GM19397 (cell line): Measurements from ENCODE around the gene SBK2.
"Not testable (repeated sequence)": the region's sequence is repeated elsewhere in the genome, so short reads cannot be mapped to it uniquely, and the experiment has no call there.

ENCODE experiments used
- ATAC-seq: cut with Tn5 transposase; IDR thresholded peaks from one replicate; pipeline ENCODE4 v1.9.1; 2021; ENCODE audit warnings: mild to moderate bottlenecking, moderate library complexity; ENCODE audit not compliant: unreplicated experiment

SBK2 gene

DNA sequence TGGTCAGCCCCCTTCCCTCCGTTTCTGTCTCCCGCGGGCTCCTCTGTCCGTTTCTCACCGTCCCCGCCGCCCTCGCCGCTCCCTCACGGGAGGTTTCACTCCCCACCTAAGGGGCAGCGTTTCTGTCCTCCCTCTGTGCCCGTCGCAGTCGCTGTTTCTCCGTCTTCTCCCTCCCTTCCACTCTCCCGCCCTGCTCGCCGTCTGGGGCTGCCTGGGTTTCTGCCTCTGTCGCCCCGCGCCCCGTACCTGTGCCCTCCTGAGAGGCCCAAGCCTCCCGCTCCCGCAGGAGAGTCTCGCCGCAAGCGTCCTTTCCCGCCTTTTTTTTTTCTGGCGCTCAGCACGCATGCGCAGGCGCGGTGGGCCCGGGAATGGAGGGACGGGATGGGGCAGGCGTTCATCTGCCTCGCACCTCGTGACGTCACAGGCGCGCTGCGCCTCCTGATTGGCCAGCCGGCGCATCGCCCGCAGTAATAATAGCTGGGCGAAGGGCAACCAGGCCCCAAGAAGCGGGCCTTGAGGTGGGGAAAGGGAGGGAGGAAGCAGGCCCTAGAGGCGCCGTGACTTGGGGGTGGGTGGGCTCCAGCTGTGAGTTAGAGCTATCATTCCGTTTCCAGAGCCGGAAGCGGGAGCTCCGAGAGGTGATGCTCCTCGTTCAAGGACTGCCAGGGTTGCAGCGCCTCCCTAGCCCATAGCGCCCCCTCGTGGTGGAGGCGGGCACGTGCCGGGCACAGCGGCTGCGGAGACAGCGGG lies 33.3 kb downstream of the SBK2 start:
- ATAC-seq, result peak; percentile 93

DNA sequence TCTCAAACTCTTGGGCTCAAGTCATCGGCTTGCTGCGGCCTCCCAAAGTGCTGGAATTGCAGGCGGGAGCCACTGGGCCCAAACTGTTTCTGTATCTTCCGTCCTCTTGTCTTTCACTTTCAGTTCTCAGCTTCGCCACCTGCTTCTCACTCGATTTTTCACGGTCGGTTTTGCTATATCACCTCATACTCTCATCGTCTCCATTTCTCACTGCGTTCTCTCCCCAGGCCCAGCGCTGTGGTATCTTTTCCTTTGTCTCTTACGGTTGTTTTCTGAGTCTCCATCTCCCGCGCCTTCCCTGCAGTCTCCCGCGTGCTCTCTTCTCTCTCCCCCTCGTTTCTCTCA lies 33.8 kb downstream of the SBK2 start:
- no peak for ATAC-seq

DNA sequence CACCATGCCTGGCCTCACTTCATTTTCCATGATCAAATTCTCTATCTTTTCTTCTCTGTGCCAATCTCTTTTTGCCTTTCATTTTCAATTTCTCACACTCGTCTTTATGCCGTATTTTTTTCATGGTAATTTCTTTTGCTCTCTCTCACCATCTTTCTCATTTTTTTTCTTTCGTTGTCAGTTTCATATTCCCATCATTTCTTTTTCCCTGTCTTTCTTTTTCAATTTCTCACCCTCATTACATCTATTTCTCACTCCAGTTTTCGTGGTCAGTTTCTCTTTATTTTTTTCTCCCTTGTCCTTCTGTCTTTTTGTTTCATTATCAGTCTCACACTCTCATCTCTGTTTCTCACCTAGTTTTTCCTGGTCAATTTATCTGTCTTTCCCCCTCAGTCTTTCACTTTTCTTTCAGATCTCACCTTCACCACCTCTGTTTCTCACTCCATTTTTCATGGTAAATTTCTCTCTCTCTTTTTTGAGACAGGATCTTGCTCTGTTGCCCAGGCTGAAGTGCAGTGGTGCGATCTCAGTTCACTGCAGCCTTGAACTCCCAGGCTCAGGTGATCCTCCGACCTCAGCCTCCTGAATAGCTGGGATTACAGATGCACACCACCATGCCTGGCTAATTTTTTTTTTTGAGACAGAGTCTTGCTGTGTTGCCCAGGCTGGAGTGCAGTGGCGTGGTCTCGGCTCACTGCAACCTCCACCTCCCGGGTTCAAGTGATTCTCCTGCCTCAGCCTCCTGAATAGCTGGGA lies 34.6 kb downstream of the SBK2 start:
- no peak for ATAC-seq

DNA sequence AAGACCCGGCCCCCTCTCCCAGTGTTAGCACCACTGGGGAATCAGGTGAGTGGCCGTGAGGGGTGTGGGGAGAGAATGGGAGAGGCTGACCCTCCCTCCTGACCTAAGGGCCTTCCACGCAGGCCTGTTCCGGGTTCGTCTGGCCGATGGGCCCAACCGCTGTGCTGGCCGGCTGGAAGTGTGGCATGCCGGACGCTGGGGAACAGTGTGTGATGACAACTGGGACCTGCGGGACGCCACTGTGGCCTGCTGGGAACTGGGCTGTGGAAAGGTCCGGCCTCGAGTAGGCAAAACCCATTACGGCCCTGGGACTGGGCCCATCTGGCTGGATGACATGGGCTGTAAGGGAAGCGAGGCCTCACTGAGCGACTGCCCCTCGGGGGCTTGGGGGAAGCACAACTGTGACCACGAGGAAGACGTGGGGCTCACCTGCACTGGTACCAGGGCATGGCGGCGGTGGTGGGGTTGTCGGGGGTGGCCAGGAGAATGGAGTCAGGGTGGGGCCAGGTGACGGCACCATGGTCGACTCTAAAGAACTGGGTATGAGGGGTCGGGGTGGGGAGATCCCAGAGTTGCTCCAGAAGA lies 36.5 kb downstream of the SBK2 start:
- ATAC-seq, result no peak

DNA sequence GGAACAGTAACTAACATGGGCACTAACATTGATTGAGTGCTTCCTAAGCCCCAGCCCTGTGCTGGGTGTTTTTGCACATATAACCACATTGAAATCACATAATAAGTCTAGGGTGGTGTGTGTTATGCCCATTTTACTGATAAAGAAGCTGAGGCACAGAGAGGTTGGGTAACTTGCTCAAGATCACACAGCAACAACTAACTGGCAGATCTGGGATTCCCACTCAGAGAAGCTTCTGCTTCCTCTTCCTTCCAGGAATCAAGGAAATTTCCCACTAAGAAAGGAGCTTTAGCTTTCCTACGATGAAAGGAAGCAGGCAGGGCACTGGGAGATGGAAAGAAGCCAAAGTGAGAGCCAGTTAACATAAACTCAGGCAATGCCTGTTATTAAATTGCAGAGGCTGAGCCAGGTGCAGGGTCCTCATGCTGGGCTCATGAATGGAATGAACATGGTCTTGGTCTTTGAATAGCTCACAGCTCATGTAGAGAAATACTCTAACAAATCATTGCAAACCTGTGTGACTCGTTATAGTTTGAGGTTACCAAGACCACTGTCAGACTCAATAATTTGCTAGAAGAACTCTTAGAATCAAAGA lies 38.6 kb downstream of the SBK2 start:
- no peak for ATAC-seq

DNA sequence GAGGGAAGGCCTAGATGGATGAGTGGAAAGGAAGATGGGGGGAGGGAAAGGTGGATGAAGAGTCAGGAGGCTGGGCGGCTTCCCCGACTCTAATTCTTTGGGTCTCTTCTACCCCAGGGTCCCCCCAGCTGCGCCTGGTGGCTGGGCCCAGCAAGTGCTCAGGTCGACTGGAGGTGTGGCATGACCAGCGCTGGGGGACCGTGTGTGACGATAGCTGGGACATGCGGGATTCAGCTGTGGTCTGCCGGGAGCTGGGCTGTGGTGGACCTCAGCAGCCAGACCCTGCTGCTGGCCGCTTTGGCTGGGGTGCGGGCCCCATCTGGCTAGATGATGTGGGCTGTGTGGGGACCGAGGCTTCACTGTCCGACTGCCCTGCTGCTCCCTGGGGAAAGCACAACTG lies 39.2 kb downstream of the SBK2 start:
- no peak for ATAC-seq

DNA sequence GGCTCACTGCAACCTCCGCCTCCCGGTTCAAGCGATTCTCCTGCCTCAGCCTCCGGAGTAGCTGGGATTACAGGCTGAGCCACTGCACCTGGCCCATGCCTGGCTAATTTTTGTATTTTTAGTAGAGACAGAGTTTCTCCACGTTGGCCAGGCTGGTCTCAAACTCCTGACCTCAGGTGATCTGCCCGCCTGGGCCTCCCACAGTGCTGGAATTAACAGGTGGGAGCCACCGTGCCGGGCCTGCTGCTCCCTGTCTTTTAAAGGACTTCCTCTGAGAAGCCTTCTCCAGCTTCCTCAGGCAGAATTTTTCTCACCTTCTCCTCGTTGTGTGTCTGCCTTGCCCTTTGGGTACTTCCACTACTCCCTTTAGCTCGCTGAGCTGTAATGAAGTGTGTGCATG lies 40.1 kb downstream of the SBK2 start:
- ATAC-seq, result not testable (repeated sequence)

DNA sequence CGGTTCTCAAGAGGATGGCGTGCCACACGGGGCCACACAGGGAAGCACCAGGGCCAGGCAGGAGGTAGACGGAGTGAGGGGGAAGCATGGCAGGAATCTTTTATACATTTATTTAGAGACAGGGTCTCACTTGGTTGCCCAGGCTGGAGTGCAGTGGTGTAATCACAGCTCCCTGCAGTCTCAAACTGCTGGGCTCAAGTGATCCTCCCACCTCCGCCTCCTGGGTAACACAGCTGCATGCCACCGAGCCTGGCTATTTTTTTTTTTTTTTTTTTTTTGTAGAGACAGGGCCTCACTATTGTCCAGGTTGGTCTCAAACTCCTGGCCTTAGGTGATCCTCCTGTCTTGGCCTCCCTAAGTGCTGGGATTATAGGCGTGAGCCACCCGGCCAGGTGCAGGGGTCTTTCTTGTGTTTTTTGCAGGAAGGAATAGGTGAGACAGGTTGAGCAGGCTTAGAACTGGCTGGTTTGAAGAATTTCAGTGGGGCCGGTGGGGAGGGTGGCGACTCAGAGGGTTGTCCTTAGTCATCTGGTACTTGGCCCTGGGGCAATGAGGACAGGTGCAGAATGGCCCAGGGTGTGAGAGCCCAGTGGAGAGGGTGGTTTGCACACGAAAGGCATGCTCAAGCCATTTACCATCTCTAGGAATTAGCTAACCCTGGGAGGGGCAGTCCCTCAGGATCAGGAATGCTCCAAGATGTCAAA lies 41.1 kb downstream of the SBK2 start:
- no peak for ATAC-seq

DNA sequence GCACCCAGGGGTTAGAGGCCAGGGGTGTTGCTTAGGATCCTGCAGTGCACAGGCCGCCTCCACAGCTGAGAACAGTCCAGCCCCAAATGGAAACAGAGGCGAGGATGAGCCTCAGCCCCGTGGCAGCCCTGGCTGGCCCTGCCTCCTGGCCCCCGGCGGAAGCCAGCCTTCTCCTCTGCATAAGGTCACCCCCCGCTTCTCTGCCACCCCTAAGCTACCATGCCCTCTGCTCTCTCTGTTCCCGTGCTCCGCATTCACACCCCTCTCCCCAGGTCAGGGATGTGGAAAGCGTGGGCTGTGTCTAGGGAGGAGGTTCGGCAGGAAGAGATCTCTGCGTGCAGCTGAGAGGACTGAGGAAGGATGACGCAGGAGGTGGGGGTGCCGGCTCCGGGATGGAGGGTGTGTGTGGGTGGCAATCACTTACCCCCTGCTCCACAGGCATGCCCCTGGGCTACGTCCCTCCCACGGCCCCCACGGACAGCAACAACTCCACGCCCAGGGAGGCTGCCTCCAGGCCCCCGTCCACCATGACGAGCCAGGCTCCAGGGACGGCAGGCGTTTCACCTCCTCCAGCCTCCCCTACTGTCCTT lies 42.7 kb downstream of the SBK2 start:
- no peak for ATAC-seq

DNA sequence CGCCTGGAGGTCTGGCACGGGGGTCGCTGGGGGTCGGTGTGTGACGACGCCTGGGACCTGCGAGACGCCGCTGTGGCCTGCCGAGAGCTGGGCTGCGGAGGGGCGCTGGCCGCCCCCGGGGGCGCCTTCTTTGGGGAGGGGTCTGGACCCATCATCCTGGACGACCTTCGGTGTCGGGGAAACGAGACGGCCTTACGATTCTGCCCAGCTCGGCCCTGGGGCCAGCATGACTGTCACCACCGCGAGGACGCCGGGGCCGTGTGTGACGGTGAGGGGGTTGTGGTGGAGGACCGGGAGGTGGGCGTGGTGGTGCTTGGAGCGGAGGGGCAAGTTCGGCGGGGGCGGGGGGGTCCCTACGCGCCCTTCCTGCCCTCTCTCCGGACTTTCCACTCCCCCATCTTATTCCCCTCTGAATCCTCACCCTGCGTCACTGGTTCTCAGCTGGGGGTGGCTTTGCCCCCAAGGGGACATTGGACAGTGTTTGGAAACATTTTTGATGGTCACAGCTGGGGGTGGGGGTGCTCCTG lies 43.2 kb downstream of the SBK2 start:
- no peak for ATAC-seq

DNA sequence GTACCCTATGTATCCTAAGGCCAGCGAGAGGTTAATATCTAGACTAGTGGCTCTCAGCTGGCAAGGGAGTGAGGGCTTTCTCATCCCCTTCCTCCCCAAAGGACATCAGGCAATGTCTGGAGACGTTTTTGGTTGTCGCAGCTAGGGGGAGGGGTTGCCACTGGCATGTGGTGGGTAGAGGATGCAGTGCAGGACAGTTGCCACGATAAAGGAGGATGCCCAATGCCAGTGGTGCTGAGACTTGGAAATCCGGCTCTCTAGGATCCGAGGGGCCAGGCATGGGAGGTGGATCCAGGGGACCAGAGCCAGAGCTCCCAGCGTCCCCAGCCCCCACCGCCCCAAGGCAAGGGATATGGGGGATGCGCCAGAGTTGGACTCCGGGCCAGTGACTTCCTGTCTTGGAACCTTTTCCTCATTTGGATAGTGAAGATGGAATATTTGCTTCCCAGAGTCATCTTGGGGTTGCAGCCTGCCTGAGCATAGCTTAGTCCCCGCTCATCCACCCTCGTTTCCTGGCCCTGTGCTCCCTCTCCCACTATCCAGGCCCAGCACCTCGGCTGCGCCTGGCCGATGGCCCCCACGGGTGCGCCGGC lies 43.8 kb downstream of the SBK2 start:
- no peak for ATAC-seq

DNA sequence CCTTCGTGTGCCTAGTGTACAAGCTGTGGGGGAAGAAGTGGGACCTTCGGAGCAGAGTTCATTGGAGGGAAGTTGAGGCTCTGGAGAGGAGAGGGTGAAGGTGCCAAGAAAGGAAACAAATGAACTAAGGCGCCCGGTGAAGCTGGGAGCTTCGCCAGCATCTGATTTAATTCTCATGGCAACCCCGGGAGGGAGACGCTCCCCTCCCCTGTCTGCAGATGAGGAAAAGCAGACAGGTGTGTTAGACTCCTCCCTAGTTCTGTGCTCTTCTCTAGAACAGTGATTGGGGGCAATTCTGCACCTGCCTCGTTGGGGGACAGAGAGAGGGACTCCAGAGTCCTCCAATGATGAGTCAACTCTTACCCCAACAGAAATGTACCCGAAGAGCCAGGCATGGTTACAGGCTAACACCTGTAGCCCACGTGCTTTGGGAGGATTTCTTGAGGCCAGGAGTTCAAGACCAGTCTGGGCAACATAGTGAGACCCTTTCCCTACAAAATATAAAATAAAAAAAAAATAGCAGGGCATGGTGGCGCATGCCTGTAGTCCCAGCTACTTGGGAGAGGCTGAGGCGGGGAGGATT lies 44.5 kb downstream of the SBK2 start:
- ATAC-seq, result no peak

DNA sequence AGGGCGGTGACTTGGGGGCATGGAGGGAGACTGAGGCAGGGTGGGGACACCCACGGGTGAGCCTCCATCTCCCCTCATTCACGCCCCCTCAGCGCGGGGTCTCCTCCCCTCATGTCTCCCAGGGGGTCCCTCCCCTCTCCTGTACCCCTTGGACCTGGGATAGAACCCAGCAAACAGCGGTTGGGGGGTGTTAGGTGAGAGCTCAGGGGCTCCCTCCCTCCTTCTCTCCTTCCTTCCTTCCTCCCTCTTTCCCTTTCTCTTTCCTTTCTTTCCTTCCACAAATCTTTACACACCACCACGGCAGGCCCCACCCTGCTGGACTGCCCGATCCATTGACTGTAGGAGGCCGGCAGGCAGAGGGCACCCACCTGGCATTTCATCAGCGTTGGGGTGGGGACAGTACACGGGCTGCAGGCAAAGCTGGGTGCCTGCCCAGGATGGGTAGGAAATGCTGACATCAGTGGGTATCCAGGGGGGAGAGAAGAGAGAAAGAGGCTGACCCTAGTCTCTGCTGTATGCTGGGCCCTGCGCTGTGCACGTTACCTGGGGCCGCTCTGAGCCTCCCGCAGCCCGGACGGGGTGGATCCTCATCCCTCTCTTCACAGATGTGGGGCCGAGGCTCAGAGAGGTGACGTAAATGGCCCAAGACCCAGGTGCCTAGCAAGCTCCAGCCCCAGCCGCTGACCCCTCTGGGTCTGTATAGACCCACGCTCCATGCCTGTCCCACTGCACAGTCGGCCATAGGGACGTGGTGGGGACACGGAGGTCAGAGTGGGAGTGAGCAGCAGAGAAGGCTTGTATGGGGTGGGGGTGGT lies 45.2 kb downstream of the SBK2 start:
- no peak for ATAC-seq

DNA sequence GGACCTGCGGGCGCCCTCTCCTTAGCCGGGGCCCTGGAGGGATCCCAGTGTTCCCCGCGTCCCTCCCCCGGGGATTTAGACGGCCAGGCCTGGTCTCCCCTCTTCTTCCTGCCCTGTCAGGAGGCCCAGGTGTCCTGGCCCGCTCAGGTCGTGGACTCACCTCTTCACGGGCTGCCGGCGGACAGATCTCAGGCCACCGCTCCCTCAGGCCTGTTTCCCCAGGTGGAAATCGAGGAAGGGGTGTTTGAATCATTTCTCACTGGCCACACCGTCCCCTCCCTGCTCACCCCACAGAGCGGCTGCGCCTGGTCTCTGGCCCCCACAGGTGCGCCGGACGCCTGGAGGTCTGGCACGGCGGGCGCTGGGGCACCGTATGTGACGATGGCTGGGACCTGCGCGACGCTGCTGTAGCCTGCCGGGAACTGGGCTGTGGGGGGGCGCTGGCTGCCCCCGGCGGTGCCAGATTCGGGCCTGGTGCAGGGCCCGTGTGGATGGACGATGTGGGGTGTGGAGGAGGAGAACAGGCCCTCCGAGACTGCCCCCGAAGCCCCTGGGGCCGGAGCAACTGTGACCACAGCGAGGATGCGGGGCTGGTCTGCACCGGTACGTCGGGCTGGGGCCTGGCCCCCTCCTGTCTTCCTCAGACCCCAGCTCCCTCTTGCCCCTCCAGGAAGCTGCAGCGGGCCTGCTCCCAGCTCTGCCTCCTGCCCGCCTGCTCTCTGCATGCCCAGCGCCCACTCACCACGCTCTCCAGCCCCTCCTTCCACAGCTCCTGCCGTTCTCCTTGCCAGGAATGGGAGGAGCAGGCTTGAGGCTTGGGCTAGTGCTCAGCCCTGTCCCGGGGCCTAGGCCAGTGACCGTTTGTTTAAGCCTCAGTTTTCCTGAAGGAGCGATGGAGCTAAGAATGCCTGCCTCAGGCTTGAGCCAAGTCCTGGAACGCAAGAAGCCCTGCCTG lies 46.2 kb downstream of the SBK2 start:
- ATAC-seq, result no peak

DNA sequence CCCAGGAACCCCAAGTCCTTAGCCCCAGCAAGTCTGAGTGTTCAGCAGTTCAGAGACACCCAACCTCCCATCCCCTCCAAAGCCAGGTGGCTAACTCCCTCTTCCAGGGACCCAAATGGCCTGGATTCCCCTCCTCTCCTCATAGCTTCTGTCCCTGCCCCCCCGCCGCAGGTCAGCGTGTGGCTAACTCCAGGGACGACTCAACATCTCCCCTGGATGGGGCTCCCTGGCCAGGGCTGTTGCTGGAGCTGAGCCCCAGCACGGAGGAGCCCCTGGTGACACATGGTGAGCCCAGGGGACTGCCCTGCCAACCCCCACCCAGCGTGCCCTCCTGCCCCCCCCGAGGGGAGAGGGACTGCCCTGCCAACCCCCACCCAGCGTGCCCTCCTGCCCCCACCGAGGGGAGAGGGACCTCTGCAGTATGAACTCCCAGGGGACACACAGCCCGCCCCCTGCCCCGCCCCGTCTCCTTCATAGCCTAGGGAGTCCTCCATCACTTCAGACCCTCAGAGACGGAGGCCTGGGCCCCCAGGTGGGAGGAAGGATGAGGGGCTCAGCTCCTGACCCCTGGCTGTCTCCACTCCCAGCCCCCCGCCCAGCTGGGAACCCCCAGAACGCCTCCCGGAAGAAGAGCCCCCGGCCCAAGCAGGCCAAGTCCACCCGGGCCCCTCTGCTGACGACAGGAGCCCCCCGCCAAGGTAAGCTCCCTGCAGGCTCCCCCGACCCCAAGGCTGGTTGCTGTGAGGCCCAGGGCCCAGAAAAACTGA lies 47.0 kb downstream of the SBK2 start:
- no peak for ATAC-seq

DNA sequence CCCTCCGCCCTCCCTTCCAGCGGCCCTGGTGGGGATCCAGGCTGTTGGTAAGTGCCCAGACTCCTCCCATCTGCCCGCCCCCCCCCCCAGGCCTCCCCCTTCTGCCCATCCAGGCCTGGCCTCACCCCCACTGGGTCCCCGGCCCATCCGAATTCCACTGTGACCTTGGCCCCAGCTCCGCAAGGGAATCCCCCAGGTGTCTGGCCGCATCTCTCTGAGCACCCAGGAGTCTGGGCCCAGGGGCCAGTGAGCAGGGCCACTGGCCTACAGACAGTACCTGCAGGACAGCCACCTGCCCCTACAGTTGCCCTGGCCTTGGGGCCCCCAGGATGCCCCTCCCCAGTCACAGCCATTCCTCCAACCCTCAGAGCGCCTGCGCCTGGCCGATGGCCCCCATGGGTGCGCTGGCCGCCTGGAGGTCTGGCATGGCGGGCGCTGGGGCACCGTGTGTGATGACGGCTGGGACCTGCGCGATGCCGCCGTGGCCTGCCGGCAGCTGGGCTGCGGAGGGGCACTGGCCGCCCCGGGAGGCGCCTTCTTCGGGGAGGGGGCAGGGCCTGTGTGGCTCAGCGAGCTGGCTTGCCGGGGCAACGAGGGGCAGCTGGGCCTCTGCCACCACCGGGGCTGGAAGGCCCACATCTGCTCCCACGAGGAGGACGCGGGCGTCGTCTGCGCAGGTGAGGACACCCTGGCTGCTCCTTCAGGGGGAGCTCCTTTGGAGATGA lies 47.8 kb downstream of the SBK2 start:
- no peak for ATAC-seq
